ENCODE results near the gene RNGTT. TPM values are rescaled to one million over a fixed set of nuclear protein-coding genes. Genes with fewer than 3 reads are reported as not detected.
"Not testable (repeated sequence)": the region's sequence is repeated elsewhere in the genome, so short reads cannot be mapped to it uniquely, and the experiment has no call there.

RNGTT gene
- total and polyA plus RNA-seq, 8 donors = 12.1 to 18.5 (median 15.7) TPM

DNA sequence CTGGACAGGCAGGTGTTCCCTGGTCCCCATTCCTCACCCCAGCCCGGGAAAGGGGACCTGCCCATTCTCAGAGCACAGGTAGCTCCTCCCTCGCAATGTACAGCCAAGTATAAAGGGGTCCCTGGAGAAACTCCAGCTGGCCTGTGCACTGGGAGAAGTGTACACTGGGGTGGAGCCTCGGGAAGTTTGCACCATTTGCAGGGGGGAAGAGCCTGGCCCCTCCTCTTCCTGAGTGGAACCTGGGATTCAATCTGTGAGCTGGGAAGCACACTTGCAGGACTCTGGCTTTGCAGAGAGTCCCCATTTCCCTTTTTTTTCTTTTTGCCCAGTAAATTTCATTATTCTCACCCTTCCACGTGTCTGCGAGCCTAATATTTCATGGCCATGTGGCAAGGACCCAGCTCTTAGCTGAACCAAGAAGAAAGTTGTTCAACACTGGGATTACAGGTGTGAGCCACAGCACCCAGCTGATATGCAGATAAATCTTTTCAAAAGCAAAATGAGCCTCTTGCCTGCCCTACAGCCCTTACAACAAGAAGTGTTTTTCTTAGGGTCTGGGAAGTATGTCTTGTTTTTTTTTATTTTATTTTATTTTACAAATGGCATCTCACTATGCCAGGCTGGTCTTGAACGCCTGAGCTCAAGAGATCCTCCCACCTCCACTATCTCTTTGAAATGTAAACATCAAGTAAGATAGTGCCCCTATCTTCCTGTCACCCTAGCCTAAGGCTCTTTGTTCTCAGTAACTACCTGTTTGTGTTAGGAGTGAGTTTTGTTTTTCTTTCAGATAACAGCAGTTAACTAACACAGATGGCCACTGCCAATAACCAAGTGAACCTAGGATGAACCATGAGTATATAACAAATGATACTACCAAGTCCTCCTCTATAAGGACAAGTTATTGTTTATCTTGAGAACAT is 9.3 kb upstream of the RNGTT start:
- Histone ChIP-seq H3K4me1 (no peaks in the 10 kb centered on the region), H3K4me3 (no peak overlapping the region), H3K36me3 (no peaks in the 10 kb centered on the region), H3K27me3 (no peaks in the 10 kb centered on the region), H3K27ac (no peak overlapping the region), H3K9me3 (peaks cover 0 to 15% of the 10 kb centered on the region in 2 donors)
- intact Hi-C loops (cut with DNase I) = no loop called here
- no peak for DNase-seq
- no peak for TF ChIP-seq CTCF (IDR thresholded peaks at IDR 0.05)
- ATAC-seq = no peak

DNA sequence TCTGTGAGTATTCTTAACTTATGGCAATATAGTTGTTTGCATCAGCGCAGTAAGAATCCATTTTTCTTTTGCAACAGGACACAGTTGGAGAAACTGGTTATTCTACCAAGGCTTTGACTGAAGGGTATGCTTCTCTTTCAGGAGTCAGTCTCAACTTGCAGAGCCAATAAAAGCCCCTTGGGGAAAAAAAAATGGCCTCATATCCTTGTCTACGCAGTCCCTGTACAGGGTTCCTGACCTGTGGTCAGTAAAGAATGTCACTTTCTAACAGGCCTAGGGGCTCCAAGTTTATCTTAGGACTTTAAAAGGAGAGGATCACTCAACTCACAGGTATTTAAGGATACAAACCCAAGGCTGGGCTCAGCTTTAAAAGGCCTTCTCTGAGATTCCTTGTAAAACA is 6.9 kb upstream of the RNGTT start:
- intact Hi-C loops (cut with DNase I) = no loop called here
- Histone ChIP-seq H3K27ac (no peak overlapping the region), H3K27me3 (no peaks in the 10 kb centered on the region), H3K4me1 (no peaks in the 10 kb centered on the region), H3K4me3 (no peak overlapping the region), H3K9me3 (peaks cover 0 to 33% of the 10 kb centered on the region in 2 donors), H3K36me3 (no peaks in the 10 kb centered on the region)
- DNase-seq (no peak), ATAC-seq (no peak)
- no peak for TF ChIP-seq CTCF (IDR thresholded peaks at IDR 0.05)

DNA sequence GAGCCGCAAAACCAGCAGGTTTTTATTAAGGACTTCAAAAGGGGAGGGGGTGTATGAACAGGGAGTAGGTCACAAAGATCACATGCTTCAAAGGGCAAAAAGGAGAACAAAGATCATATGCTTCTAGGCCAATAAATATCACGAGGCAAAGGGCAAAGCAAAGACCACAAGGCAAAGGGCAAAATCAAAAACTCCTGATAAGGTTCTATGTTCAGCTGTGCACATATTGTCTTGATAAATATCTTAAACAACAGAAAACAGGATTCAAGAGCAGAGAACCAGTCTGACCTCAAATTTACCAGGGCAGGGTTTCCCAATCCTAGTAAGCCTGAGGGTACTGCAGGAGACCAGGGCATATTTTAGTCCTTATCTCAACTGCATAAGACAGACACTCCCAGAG is 5.8 kb upstream of the RNGTT start:
- intact Hi-C loops (cut with DNase I) = not testable (repeated sequence)

GRCh38 chr6:88967891-88968290 is 4.5 kb upstream of the RNGTT start:
- no peak for TF ChIP-seq CTCF (IDR thresholded peaks at IDR 0.05)
- ATAC-seq (no peak), DNase-seq (no peak)
- intact Hi-C loops (cut with DNase I) = no loop called here
- Histone ChIP-seq H3K9me3 (peaks cover 0 to 33% of the 10 kb centered on the region in 2 donors), H3K27me3 (no peaks in the 10 kb centered on the region), H3K4me3 (no peak overlapping the region), H3K4me1 (peaks cover 0 to under 1% of the 10 kb centered on the region in 2 donors), H3K36me3 (no peaks in the 10 kb centered on the region), H3K27ac (no peak overlapping the region)

More for the DNA sequence above, 5.8 kb upstream of the RNGTT start:
- not testable (repeated sequence) for H3K27me3 ChIP-seq, H3K4me3 ChIP-seq, ATAC-seq, H3K4me1 ChIP-seq, H3K27ac ChIP-seq, DNase-seq, H3K36me3 ChIP-seq
- peaks cover 0 to 33% of the 10 kb centered on the region in 2 donors for H3K9me3 ChIP-seq

GRCh38 chr6:88965691-88966090 is 2.3 kb upstream of the RNGTT start:
- H3K36me3 ChIP-seq = no peaks in the 10 kb centered on the region
- DNase-seq (no peak), ATAC-seq (no peak)
- H3K4me3 ChIP-seq = no peak overlapping the region
- intact Hi-C loops (cut with DNase I) = no loop called here
- no peak overlapping the region for H3K27ac ChIP-seq
- no peak for TF ChIP-seq CTCF (IDR thresholded peaks at IDR 0.05)
- no peaks in the 10 kb centered on the region for H3K27me3 ChIP-seq
- H3K9me3 ChIP-seq = peaks cover 0 to 33% of the 10 kb centered on the region in 2 donors
- H3K4me1 ChIP-seq = peaks cover 0 to 12% of the 10 kb centered on the region in 2 donors

Measured in left lung (tissue), 10 donors.